ENCODE data around the gene VDR.
A peak's percentile ranks its signal among the peaks of the same experiment; 100 is the strongest.

Gene VDR

DNA sequence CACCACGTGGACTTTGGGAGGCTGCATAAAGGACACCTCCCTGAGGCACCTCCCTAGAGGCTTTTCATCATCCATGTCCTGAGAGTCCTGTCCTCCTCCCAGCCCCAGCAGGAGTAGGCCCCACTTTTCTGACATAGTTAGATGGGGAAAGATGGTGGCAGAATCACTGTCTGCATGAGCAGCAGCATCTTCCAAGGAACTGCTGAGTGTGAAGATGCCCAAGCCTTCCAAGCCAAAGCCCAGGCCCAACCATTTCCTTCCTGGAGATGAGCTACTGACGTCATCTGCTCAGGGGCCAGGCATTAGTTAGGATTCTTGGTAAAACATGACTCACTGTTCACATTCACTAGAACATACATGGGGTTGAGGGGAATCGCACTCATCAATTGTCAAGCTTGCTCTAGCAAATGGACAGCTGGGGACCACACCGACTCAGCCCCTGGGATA is 37.3 kb downstream of the VDR start:
- peak; percentile 46 for DNase-seq

DNA sequence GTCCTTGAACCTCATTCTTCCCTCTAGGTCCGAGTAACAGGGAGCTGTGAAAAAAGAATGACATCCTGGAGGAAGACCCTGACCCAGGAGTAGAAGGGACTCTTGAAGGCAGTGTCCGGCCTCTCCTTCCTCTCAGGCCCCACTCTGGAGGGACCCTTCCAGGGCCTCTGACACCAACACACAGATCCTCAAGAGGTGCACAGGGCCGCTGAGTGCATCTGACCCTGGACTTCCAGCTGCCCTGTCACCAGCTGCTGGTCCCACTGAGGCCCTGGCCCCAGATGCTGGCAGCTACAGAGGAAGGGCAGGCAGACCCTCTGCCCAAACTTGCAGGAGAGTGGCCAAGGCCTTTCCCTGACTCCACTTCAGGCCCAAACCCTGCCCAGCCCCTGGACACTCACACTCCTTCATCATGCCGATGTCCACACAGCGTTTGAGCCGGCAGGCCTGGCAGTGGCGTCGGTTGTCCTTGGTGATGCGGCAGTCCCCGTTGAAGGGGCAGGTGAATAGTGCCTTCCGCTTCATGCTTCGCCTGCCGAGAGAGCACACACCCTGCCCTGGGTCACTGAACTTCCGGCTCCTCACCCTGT is 40.1 kb downstream of the VDR start:
- no peak for DNase-seq

DNA sequence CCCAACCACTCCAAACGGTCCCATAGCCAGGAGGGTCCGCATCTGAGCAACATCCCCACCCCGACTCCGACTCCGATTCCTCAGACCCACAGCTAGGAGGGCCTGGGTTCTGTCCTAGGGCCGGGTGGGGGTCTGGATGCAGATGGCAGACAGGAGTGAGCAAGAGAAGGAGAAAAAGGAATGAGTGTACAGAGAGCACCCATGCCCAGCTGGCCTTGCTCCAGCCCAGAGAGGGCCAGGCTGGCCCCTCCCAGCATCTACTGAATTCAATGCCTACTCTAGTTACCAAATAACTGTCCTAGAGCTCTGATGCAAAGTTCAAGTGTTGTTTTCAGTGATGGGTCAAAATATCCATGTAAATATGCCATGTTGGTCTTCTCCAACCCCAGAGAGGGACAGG is 40.8 kb downstream of the VDR start:
- DNase-seq: no peak

DNA sequence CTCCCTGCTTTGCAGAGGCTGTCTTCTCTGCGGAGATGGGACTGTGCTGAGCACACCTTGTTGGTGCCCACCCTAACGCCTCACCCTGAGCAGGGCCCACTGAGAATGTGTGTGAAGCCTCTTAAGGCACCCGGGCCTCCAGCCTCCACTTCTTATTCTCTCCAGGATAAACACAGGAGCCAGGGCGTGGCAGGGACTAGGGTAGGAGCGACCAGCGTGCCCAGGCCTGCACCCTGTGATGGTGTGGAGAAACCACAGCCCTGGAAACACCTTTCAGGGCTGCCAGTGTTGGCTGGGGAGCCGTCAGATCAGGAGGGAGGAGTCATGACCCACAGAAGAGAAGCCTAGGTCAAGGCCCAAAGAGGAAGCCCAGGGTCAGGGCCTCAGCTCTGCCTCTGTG is 41.3 kb downstream of the VDR start:
- no peak for DNase-seq

DNA sequence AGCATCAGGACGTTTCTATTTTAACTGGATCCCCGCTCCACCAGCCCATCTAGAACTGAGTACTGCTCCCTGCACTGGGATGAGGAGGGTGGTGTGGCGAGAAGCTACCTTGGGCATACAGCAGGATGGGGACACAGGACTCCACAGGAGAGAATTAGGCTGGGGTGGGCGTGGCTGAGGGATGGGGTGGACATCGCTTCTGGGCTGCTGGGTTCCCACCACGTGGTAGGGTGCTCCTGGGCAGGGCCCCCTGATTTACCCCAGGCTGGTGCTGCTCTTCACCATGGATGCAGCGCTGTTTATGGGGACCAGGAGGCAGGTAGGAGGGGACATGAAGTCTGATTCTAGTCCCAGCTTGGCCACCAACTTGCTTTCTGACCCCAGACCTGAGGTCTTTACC is 41.9 kb downstream of the VDR start:
- DNase-seq: no peak

DNA sequence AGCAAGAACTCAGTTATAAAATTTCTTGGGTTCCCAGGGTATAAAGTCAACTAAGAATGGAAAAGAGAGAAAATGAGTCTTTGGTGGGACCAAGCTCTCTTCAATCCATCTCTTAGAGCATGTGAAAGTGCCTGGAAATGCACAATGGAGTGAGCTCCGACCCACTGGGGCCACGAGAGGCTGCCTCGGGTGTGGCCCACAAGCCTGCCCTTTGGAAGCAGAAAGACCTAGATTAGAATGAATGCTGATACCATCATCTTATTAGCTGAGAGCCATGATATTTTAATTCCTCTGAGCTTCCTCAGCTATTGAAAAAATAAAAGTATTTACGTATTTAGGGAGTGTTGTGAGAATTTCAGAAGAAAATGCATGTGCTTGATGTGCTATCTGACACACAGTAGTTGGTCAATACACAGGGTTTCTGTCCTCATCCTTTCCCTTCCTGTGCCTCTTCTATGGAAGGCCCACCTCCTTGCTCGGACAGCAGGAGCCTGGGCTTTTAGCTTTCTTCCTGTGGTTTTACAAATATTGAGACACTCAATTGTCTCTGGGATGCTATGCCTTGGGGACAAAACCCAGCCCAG is 42.5 kb downstream of the VDR start:
- no peak for DNase-seq

DNA sequence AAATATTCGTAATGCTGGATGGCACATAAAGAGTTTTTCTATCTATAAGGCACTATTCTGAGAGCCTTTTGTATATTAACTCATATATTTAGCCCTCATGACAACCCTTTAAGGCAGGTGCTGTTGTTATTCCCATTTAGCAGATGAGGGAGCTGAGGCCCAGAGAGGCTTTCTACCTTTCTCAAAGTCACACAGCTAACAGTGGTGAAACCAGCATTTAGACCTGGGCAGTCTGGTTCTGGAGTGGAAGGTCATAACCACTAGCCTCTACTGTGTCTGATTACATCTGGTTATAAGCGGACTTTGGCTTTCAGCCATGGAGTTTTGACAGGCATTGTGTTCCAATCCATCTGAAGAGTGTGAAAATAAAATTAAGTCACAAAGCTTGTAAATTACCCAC is 43.9 kb downstream of the VDR start:
- no peak for DNase-seq

DNA sequence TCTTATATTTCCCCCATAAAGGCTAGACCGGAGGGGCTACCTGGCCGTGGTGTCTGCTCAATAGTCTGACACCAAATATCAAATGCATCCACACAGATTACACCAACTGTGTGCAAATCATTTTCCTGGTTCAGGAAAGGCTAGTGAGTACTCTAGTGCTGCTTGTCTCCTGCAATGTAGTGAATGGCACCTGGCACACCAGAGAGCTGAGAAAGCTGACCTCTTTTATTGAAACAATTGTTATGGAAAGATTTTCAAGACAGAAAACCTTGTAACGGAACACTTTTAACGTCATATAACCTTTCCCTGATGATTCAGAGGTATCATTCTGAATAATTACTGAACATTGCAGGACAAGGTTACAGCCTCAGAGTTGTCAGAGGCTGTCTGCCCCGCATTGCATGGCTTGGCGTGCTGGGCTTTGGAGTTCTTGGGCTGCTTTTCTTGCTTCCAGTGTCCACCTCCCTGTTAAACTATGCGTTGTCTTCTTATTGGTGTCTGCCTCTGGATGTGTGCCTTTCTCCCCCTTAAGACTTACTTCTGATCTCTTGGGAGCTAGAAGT is 44.4 kb downstream of the VDR start:
- DNase-seq: no peak

DNA sequence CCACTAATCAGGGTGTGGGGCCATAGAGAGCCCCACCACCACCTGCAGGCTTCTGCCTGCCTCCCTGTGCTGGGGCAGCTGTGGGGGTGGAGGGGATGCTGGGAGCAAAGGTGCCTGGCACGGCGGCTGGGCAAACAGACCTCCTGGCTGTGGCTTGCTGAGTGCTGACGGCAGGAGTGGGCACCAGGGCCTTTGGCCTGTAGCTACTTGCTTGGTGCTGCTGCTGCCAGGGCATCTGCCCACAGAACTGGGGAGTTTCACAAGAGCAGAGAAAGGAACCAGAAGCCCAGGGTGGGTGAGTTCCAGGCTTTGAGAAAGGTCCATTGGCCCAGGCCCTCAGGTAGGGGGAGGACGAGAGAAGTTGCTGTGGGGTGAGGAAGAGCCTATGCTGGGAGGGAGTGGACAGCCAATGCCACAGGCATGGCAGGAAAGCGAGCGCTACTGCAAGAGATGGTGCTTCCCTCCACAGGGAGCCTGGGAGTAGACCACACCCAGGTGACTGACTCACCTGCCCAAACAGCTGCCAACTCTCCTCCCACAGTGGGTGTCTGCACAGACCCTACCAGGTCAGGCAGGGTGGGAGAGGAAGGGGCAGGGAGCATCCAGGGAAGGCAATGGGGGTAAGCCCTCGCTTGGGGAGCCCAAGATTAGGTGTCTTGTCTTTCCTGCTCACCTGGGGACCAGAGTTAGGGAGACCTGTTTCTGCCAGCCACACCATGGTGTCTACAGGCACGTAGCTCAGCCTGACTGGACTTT is 46.1 kb downstream of the VDR start:
- peak; percentile 39 for DNase-seq

DNA sequence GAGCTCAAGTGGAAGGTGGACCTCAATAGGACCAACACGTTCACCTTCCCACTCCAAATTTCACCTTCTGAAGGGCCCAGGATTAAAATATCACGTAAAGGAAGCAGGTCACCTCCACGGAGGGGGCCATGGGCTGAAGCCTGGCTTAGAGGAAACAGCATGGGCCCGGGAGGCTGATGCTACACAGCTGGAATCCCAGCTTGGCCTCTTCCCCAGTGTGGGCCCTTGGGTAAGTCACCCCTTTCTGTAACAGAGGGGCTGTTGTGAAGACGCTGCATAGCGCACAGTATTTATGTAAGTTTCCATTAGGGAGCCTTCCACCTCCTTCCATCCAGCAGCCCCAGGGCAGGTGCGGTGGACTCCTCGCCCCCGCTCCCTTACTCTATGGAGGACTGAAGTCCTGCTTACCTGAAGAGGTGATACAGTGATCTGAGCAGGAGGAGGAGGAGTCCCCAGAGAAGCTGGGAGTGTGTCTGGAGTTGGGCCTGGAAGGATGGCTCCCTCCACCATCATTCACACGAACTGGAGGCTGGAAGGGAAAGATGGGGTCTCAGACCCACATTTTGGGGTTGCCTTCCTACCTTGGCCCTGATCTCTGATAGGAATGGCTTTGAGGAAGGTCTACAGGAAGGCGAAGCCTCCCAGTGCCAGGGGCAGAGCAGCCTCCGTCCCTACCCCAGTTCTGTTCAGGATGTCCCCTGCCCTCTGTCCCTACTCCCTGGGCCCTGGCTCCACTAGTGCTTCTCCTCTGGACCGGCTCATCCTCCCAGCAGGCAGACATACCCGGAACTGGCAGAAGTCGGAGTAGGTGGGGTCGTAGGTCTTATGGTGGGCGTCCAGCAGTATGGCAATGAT is 47.8 kb downstream of the VDR start:
- no peak for DNase-seq

DNA sequence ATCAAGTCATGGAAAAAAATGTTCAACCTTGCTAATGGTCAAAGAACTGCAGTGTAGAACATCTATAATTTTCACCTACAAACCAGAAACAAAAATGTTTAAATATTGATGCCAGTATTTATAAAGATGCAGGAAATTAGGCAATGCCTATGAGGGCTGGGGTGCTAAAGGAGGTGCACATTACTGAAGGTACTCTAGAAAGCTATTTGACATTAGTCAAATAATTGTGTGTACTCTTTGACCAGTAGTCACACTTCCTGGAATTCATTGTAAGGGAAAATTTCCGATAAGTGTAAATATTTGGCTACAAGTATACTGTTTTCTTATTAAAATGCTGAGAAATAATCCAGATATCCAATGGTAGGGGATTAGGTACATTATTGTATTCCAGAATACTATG is 48.7 kb downstream of the VDR start:
- no peak for DNase-seq

DNA sequence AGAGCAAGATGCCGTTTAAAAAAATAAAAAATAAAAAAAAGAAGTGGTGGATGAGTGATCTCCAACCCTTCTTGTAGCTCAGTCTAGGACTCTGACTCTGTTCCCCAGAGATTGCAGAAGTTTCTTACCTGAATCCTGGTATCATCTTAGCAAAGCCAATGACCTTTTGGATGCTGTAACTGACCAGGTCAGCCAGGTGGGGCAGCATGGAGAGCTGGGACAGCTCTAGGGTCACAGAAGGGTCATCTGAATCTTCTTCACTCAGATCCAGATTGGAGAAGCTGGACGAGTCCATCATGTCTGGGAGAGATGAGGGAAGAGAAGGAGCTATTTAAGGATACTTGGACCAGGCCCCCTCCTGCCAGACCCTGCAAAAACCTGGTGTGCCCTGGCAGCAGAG is 49.3 kb downstream of the VDR start:
- no peak for DNase-seq

DNA sequence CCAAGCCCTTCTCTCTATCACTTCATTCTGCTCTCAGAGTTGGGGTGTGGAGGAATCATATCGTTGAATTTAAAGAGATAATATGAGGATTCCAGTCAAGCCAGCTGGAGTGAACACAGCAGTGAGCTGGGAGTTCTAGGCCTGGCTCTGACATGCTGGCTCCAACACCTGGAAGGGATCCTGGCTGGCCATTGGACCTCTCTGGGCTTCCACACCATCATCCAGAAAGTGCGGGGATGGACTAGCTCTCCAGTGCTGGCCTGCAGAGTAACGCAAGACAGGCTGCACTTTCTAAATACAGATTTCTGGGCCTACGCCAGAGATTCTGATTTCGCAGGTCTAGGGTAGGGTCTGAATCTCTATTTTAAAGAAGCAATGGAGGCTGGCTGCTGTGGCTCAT is 50.3 kb downstream of the VDR start:
- no peak for DNase-seq

DNA sequence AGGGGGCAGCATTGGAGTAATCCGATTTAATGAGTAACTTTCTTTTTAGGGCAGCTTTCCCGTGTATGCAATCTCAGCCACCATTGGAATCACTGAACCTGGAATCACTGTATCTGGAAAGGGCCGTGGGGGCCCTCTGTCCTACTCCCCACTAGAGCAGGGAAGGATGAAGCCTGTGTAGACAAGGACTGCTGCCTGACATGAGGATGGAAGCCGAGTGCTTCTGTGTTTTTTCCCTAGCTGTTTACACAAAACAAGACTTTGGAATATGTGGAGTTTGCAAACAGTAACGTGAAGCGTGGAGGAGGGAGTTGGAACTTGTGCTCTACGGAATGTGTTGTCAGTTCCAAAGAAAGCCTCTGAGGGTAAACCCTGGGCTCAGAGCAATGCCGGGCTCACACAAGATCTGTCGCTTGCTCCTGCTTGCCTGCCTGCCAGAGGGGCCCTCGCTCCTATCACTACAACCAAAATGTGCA is 52.7 kb downstream of the VDR start:
- no peak for DNase-seq

DNA sequence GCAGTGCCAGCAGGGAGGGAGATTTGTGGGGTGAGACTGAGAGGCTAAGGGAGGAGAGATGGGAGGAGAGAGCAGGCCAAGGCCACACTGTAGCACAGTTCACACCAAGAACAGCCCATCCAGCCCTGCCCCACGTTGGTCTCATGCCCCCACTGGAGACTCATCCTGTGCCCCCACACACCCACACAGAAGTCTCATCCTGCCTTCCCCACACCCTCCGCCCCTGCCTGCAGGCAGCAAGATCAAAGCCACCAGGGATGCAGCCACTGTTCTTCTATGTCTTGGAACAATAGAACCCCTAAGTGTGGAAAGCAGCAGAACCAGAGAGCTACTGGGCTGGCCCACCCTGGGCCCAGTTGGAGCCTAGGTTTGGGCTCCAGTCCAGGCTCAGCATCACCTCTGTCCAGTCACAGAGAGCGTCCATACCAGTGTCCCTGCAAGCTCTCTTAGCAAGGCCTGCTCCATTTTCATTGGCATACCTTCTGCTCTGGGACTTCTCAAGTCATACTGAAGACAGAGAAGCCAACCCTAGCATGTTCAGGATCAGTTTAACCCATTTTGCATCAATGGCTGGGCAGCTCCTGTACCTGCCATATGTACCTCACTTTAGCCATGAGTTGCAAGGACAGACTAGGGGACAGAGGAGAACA is 53.4 kb downstream of the VDR start:
- no peak for DNase-seq

DNA sequence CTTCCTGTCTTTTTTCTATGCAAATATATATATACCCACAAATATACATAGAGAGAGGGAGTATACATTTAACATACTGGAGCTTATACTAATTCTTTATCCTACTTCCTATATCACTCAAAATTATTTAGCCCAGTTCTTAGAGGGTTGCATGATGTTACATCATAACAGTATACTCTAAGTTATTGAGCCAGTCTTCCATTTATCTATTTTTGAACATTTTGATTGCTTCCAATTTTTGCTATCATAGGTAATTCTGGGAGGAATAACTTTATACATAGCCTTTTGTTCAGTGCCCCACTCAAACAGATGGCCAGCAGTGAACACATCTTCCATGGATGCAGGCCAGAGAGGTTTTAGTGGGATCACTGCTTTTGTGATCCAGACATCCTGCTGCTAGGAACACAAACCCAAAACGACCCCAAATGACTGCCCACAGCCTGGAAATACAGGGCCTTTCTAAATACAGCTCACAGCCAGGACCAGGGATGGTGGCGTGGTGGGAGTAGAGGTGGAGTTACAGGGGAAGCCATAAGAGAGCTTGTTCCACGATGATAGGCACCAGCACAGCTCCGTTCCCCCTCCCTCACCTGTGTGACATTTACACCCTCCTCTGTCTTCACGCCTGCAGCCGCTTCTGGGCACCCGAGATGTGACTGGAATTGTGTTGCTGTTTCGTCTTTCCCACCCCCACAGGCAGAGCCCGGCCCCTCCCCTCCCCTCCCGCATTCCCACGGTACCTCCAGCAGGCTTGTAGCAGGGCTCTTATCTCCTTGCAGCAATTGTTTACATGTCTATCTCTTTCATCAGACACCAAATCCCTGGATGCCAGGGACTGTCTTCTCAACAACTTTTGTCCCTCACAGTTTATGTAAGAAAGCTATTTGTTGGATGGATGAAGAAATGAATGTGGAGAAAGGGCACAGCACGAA is 54.4 kb downstream of the VDR start:
- no peak for DNase-seq

DNA sequence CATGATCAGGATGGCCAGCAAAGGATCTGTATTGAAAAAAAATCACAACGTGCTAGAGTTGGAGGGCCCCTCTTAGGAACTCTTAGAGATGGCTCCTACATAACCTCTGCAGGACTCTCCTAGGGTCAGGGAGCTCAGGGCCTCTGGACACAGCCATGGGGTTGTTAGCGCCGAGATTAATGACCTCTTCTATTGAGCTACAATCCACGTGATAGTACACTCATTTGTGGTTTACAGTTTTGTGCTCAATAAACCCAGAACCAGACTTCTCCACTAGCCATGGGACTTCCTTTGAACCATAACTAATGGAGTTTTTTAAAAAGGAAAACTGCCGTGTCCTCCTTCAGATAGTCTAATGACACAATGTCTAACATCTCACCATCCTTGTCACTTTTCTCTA is 55.5 kb downstream of the VDR start:
- DNase-seq: no peak

DNA sequence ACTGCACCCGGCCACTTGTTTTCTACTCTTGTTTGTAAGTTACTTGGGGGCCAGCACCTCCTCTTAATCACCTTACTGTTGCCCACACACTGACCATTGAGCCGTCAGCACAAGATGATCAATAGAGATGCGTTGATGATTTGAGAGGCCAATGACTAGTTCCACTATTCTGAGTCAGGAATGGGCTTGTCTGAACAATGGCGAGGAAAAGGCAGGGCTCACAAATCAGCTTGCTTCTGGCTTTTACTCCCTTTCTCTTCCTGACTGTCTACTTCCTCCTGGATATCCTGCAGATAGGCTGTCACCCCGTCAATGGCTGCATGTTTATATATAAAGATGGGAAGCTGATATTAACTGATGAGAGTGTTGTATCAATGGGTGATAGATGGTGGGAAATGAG is 55.9 kb downstream of the VDR start:
- no peak for DNase-seq

DNA sequence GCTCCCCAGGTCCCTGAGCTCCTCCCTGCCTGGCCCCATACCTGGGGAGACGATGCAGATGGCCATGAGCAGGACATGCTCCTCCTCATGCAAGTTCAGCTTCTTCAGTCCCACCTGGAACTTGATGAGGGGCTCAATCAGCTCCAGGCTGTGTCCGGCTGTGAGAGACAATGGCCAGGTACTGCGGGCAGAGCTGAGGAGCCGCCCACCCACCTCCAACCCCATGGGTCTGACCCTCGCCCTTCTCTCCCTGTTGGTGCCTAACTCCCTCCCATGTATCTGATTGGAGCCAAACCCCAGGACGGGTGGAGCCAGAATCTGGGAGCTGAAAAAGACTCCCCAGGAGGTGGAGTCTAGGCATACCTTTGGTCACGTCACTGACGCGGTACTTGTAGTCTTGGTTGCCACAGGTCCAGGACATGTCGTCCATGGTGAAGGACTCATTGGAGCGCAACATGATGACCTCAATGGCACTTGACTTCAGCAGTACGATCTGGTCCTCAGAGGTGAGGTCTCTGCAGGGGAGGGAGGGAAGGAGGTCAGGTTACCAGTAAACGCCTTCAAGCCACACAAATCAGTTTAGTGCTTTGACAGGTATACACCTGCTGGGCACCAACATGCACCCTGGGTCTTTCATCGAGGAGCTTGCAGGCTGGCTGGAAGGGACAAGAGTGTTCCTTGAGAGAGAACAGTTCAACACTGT is 58.3 kb downstream of the VDR start:
- DNase-seq: peak; percentile 62

DNA sequence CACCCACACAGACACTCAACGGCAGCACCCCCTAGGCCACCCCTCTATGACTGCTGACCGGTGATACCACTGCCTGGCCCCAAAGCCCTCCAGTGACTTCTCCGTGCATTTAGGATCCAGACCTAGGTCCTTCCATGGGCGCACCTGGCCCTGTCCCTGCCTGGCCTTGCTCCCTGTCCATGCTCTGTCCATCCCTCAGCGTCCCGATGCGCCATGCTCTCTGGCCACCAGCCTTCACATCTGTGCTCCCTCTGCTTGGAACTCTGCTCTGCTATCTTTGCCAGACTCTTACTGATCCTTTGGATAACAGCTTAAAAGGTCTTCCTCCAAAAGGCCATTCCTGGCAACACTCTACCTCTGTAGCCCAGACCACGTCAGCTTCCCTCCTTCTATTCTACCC is 59.7 kb downstream of the VDR start:
- no peak for DNase-seq

All from DMS53 (cell line).